NCI-H146 treated with DMSO at 0.1 percent for 48 hours (cell line): ENCODE measurements around the gene ANKRD39.
"Not testable (repeated sequence)": the region's sequence is repeated elsewhere in the genome, so short reads cannot be mapped to it uniquely, and the experiment has no call there.

Experiments used
- DNase-seq: peaks from one replicate; lab custom pipeline; 2025; ENCODE audit not compliant: unreplicated experiment; lab: John Stamatoyannopoulos, UW

Gene ANKRD39

GRCh38 chr2:96873651-96874096, 15.9 kb upstream of the ANKRD39 start:
- DNase-seq, result no peak

GRCh38 chr2:96872591-96873349, 15.0 kb upstream of the ANKRD39 start:
- no peak for DNase-seq

GRCh38 chr2:96870626-96871255, 12.9 kb upstream of the ANKRD39 start:
- DNase-seq, result peak; percentile 30

GRCh38 chr2:96869822-96870625, 12.2 kb upstream of the ANKRD39 start, which contains the start of gene SEMA4C:
Gene SEMA4C, minus strand, starts transcription at chr2:96870080. Its CDS starts 2,194 bp downstream, at chr2:96867886.
- DNase-seq, result peak; percentile 31

GRCh38 chr2:96869281-96869821, 11.5 kb upstream of the ANKRD39 start:
- DNase-seq, result no peak

GRCh38 chr2:96868555-96869280, 10.9 kb upstream of the ANKRD39 start:
- DNase-seq, result peak; percentile 53

GRCh38 chr2:96867756-96868554, 10.1 kb upstream of the ANKRD39 start:
- no peak for DNase-seq

GRCh38 chr2:96866986-96867755, 9.4 kb upstream of the ANKRD39 start:
- no peak for DNase-seq

GRCh38 chr2:96866586-96866985, 8.8 kb upstream of the ANKRD39 start:
- no peak for DNase-seq

- DNase-seq, result no peak
These were observed 8.3 kb upstream of the ANKRD39 start for GRCh38 chr2:96866149-96866548.

GRCh38 chr2:96865654-96866053, 7.8 kb upstream of the ANKRD39 start:
- DNase-seq, result no peak

- DNase-seq, result no peak
These were observed 6.7 kb upstream of the ANKRD39 start for GRCh38 chr2:96864343-96865091.

GRCh38 chr2:96863575-96864342, 5.9 kb upstream of the ANKRD39 start:
- no peak for DNase-seq

GRCh38 chr2:96863056-96863455, 5.2 kb upstream of the ANKRD39 start:
- not testable (repeated sequence) for DNase-seq

- no peak for DNase-seq
These were observed 3.3 kb upstream of the ANKRD39 start for GRCh38 chr2:96861074-96861473.

- no peak for DNase-seq
These were observed 2.5 kb upstream of the ANKRD39 start for GRCh38 chr2:96860065-96861029.

GRCh38 chr2:96859681-96860064, 1.9 kb upstream of the ANKRD39 start:
- no peak for DNase-seq
